HCT116 (cell line): Measurements from ENCODE around the gene PMEPA1. TPM values are rescaled to one million over a fixed set of nuclear protein-coding genes. Genes with fewer than 3 reads are reported as not detected.

Source experiments
- ATAC-seq: fragments of 200-7000 bp; cut with Tn5 transposase; 2 replicates; pipeline ENCODE4 v1.9.1; 2020; ENCODE audit warnings: mild to moderate bottlenecking, moderate library complexity
- BruUV-seq: library from RNA; stranded (reverse); fragments of 400-500 nt; replicated peaks from 2 replicates; lab custom pipeline; 2021; lab: Mats Ljungman, UMichigan
- CTCF ChIA-PET: fragments of 300-600 bp; sonication (Branson Sonifier 250); formaldehyde crosslinking; loops from one replicate; lab custom pipeline; 2021; ENCODE audit warnings: antibody characterized with exemption; lab: Charles Lee
- POLR2A ChIA-PET: fragments of 300-600, 350-600 bp; sonication (Branson Sonifier 250); formaldehyde crosslinking; loops from one replicate; lab custom pipeline; 2021; ENCODE audit warnings: antibody characterized with exemption; lab: Charles Lee
- RAD21 ChIA-PET, 2 experiments: fragments of 300-600 bp; sonication (Branson Sonifier 250); formaldehyde crosslinking; loops; one replicate each; lab custom pipeline; 2023; ENCODE audit warnings: low total read pairs in 2 of 2; ENCODE audit not compliant: uncharacterized antibody in 2 of 2, unreplicated experiment in 2 of 2, low non-redundant PET in 1 of 2; lab: Charles Lee
- DNase-seq: peaks from one replicate; pipeline ENCODE4 v3.0.0-alpha.2; 2010; ENCODE audit warnings: low read depth, low spot score
- H2AFZ ChIP-seq: fragments of 200-600 bp; shearing (Covaris generic), sonication (generic); 2 replicates; pipeline ENCODE4 v1.6.1; 2017; ENCODE audit warnings: low read depth, mixed run types, mixed read lengths, antibody characterized with exemption, low read length; ENCODE audit not compliant: poor library complexity, severe bottlenecking
- H3K27ac ChIP-seq: 2 replicates; pipeline ENCODE4 v1.5.1; 2012; ENCODE audit warnings: low read depth, low read length
- H3K27me3 ChIP-seq: fragments of 200-600 bp; sonication (generic); 2 replicates; pipeline ENCODE4 v1.6.1; 2016; ENCODE audit warnings: mixed run types, low read length, mixed read lengths; ENCODE audit not compliant: insufficient read depth
- H3K36me3 ChIP-seq, 2 experiments: fragments of 200-500 bp in 1 of 2; fragments of 200-600 bp in 1 of 2; sonication (Bioruptor generic) in 1 of 2; sonication (generic) in 1 of 2; 2 replicates each; pipeline versions ENCODE4 v1.5.1 to v1.6.1; 2014 to 2016; ENCODE audit warnings: low read length in 2 of 2, inconsistent platforms in 1 of 2, mixed read lengths in 1 of 2, mixed run types in 1 of 2; ENCODE audit not compliant: insufficient read depth in 2 of 2, control insufficient read depth in 1 of 2
- H3K4me1 ChIP-seq, 2 experiments: fragments of 200-600 bp in 1 of 2; sonication (generic) in 1 of 2; 2 replicates each; pipeline versions ENCODE4 v1.5.1 to v1.6.1; 2012 to 2017; ENCODE audit warnings: low read length in 2 of 2, inconsistent platforms in 1 of 2, mild to moderate bottlenecking in 1 of 2, mixed read lengths in 1 of 2, mixed run types in 1 of 2, moderate library complexity in 1 of 2; ENCODE audit not compliant: insufficient read depth in 2 of 2, control insufficient read depth in 1 of 2
- H3K4me2 ChIP-seq: fragments of 200-600 bp; sonication (generic); 2 replicates; pipeline ENCODE4 v1.6.1; 2017; ENCODE audit warnings: mixed run types, low read length, mixed read lengths
- H3K4me3 ChIP-seq, 2 experiments: fragments of 200-600 bp in 1 of 2; sonication (generic) in 1 of 2; replicated peaks in 1 of 2; 2 replicates each; pipeline ENCODE4 v1.5.1; 2011 to 2016; ENCODE audit warnings: low read length in 2 of 2, control low read depth in 1 of 2, low read depth in 1 of 2, mild to moderate bottlenecking in 1 of 2, mixed read lengths in 1 of 2, mixed run types in 1 of 2
- H3K79me2 ChIP-seq: fragments of 200-600 bp; sonication (generic); 2 replicates; pipeline ENCODE4 v1.6.1; 2017; ENCODE audit warnings: mild to moderate bottlenecking, mixed run types, low read length, moderate library complexity, mixed read lengths; ENCODE audit not compliant: insufficient read depth
- H3K9ac ChIP-seq: fragments of 200-600 bp; sonication (generic); 2 replicates; pipeline ENCODE4 v1.6.1; 2016; ENCODE audit warnings: low read length, mixed read lengths
- H3K9me2 ChIP-seq: fragments of 200-600 bp; sonication (generic), shearing (Covaris generic); 2 replicates; pipeline ENCODE4 v1.6.1; 2017; ENCODE audit warnings: mixed run types, mild to moderate bottlenecking, moderate library complexity; ENCODE audit not compliant: insufficient read depth
- H3K9me3 ChIP-seq, 2 experiments: fragments of 200-500 bp in 1 of 2; fragments of 200-600 bp in 1 of 2; sonication (Bioruptor generic) in 1 of 2; sonication (generic) in 1 of 2; 2 replicates each; pipeline ENCODE4 v1.6.1; 2014 to 2017; ENCODE audit warnings: low read length in 2 of 2, mixed read lengths in 2 of 2, inconsistent platforms in 1 of 2, low read depth in 1 of 2, mild to moderate bottlenecking in 1 of 2, mixed run types in 1 of 2, moderate library complexity in 1 of 2; ENCODE audit not compliant: control insufficient read depth in 1 of 2, insufficient read depth in 1 of 2
- H4K20me1 ChIP-seq: fragments of 200-600 bp; sonication (generic), shearing (Covaris generic); 2 replicates; pipeline ENCODE4 v1.6.1; 2017; ENCODE audit warnings: mixed run types, mild to moderate bottlenecking, moderate library complexity; ENCODE audit not compliant: insufficient read depth
- ATF3 ChIP-seq: IDR thresholded peaks from 2 replicates; pipeline ENCODE4 v1.6.1; 2012
- CTCF ChIP-seq, 3 experiments: fragments of 200-600 bp in 1 of 3; sonication (generic) in 1 of 3; IDR thresholded peaks in 2 of 3; conservative IDR thresholded peaks in 1 of 3; 2 replicates each; pipeline ENCODE4 v1.5.1; 2012 to 2017; ENCODE audit warnings: low read depth in 2 of 3, low read length in 2 of 3, antibody characterized with exemption in 1 of 3, borderline replicate concordance in 1 of 3, control low read depth in 1 of 3, mild to moderate bottlenecking in 1 of 3, mixed read lengths in 1 of 3, mixed run types in 1 of 3, moderate library complexity in 1 of 3; ENCODE audit not compliant: insufficient read depth in 1 of 3
- ELF1 ChIP-seq: IDR thresholded peaks from 2 replicates; pipeline ENCODE4 v1.6.1; 2012; ENCODE audit warnings: low read depth, borderline replicate concordance
- EZH2phosphoT487 ChIP-seq: fragments of 200-600 bp; IDR thresholded peaks from 2 replicates; pipeline ENCODE4 v1.6.1; 2018; ENCODE audit warnings: antibody characterized with exemption, borderline replicate concordance
- RAD21 ChIP-seq: IDR thresholded peaks from 2 replicates; pipeline ENCODE4 v1.6.1; 2012; ENCODE audit warnings: low read depth, mild to moderate bottlenecking
- SIN3A ChIP-seq: IDR thresholded peaks from 2 replicates; pipeline ENCODE4 v1.6.1; 2012; ENCODE audit warnings: low read depth
- SP1 ChIP-seq: IDR thresholded peaks from 2 replicates; pipeline ENCODE4 v1.6.1; 2012; ENCODE audit warnings: low read depth
- YY1 ChIP-seq: IDR thresholded peaks from 2 replicates; pipeline ENCODE4 v1.6.1; 2011; ENCODE audit warnings: low read length, low read depth, moderate library complexity, mild to moderate bottlenecking; ENCODE audit not compliant: insufficient replicate concordance; ENCODE audit errors: extremely low read depth
- ZFX ChIP-seq: fragments of 450-650 bp; IDR thresholded peaks from 2 replicates; pipeline ENCODE4 v1.6.1; 2017
- intact Hi-C: fragments of 100-400 bp; cut with micrococcal nuclease; formaldehyde crosslinking; loops from 2 replicates; pipeline ENCODE4 v1.10.0; 2022
- total RNA-seq: library from RNA; stranded (reverse); gene quantifications from one replicate; pipeline ENCODE4 v1.2.1, GENCODE V29; 2021; ENCODE audit not compliant: unreplicated experiment

Gene PMEPA1
- total RNA-seq, 1 experiment from 2014 or later = 0.64 TPM

GRCh38 chr20:57610261-57610952, 99.4 kb downstream of the PMEPA1 start:
- ChIA-PET RAD21 (no interaction called here), POLR2A (no interaction called here), CTCF (no interaction called here)
- Histone ChIP-seq H4K20me1 (no peaks in the 10 kb centered on the region), H3K9me3 (no peaks in the 10 kb centered on the region), H3K79me2 (no peaks in the 10 kb centered on the region), H3K4me1 (no peaks in the 10 kb centered on the region), H3K27me3 (peaks cover 11% of the 10 kb centered on the region; the same call in 1 of the 2 replicates), H2AFZ (no peak overlapping the region), H3K9ac (no peak overlapping the region), H3K4me3 (no peak overlapping the region), H3K9me2 (no peaks in the 10 kb centered on the region), H3K36me3 (no peaks in the 10 kb centered on the region), H3K27ac (no peak overlapping the region), H3K4me2 (no peak overlapping the region)
- ATAC-seq (no peak), DNase-seq (no peak)
- intact Hi-C loops = no loop called here
- no peak for TF ChIP-seq YY1
- no peak for TF ChIP-seq ELF1
- no peak for TF ChIP-seq RAD21
- no peak for TF ChIP-seq SP1
- no peak for TF ChIP-seq ATF3
- no peak for TF ChIP-seq ZFX
- TF ChIP-seq SIN3A = no peak
- TF ChIP-seq EZH2phosphoT487 = no peak
- no TSS peak for BruUV-seq

- ChIA-PET CTCF (no interaction called here), RAD21 (no interaction called here), POLR2A (no interaction called here)
- DNase-seq (no peak), ATAC-seq (no peak)
- peaks cover 10% of the 10 kb centered on the region; the same call in 1 of the 2 replicates for H3K27me3 ChIP-seq
- no peak overlapping the region for H2AFZ ChIP-seq
- TF ChIP-seq EZH2phosphoT487 (no peak), CTCF (IDR thresholded peaks at IDR 0.05 in 2 of 3, conservative IDR thresholded peaks at IDR 0.05 in 1 of 3; ENCODE audit: borderline replicate concordance in 1 of 3, insufficient read depth in 1 of 3, low read depth in 2 of 3, low read length in 2 of 3) (peak in 2 of 3 experiments; percentile 10 to 27; a peak in 1 of 6 replicates)
- no peak overlapping the region for H3K27ac ChIP-seq
- H3K9me3 ChIP-seq = no peaks in the 10 kb centered on the region
- no peaks in the 10 kb centered on the region for H3K9me2 ChIP-seq
- H4K20me1 ChIP-seq = no peaks in the 10 kb centered on the region
- no peaks in the 10 kb centered on the region for H3K36me3 ChIP-seq
- intact Hi-C loops = no loop called here
- no peak overlapping the region for H3K4me3 ChIP-seq
- BruUV-seq = no TSS peak
- H3K4me2 ChIP-seq = no peak overlapping the region
- H3K79me2 ChIP-seq = no peaks in the 10 kb centered on the region
- H3K4me1 ChIP-seq = no peaks in the 10 kb centered on the region
- no peak overlapping the region for H3K9ac ChIP-seq
Measured at GRCh38 chr20:57609842-57610167, 100.0 kb downstream of the PMEPA1 start.
